C4-2B (cell line): ENCODE measurements around the gene CLDN3.

ENCODE experiments used
- CTCF ChIP-seq: fragments of 450-650 bp; conservative IDR thresholded peaks from 2 replicates; pipeline ENCODE4 v1.5.1; 2017; ENCODE audit warnings: mild to moderate bottlenecking
- ZFX ChIP-seq: fragments of 450-650 bp; IDR thresholded peaks from 2 replicates; pipeline ENCODE4 v1.6.1; 2017

DNA sequence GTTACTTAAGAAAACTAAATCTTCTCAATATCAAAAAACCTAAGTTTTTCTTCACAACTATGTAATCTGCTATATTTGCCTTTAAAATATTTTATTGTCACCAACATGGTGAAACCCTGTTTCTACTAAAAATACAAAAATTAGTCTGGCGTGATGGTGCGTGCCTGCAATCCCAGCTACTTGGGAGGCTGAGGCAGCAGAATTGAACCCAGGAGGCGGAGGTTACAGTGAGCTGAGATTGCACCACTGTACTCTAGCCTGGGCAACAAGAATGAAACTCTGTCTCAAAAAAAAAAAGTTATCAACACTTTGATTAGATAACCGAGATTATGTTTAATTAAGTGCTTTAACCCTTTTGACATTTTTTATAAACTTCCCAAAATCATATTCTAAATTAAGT, 32.4 kb upstream of the CLDN3 start:
- TF ChIP-seq CTCF: no peak
- TF ChIP-seq ZFX: no peak
